GM23338 (cell line): ENCODE results near the gene PPP1R9A.

Experiments used
- EZH2phosphoT487 ChIP-seq: fragments of 200-600 bp; sonication (generic); IDR thresholded peaks from one replicate; pipeline ENCODE4 v1.8.1; 2018; ENCODE audit warnings: antibody characterized with exemption; ENCODE audit not compliant: unreplicated experiment
- JUNB ChIP-seq: IDR thresholded peaks from one replicate; pipeline ENCODE4 v1.6.1; 2016; ENCODE audit warnings: antibody characterized with exemption; ENCODE audit not compliant: unreplicated experiment
- POLR2AphosphoS5 ChIP-seq: IDR thresholded peaks from 2 replicates; pipeline ENCODE4 v1.6.1; 2016; ENCODE audit warnings: antibody characterized with exemption, low read depth
- STAT1 ChIP-seq: IDR thresholded peaks from one replicate; pipeline ENCODE4 v1.6.1; 2016; ENCODE audit warnings: antibody characterized with exemption; ENCODE audit not compliant: unreplicated experiment
- TF ChIP-seq, protein P1 (sequence below), 2 experiments: fragments of 200-600 bp in 1 of 2; sonication (generic) in 1 of 2; conservative IDR thresholded peaks; 2 replicates each; pipeline versions ENCODE4 v1.5.1 to v1.6.1; 2016 to 2017; ENCODE audit warnings: antibody characterized with exemption in 2 of 2, low read depth in 2 of 2, mild to moderate bottlenecking in 2 of 2, moderate library complexity in 1 of 2
- TF ChIP-seq, protein P2 (sequence below): IDR thresholded peaks from one replicate; pipeline ENCODE4 v1.6.1; 2018; ENCODE audit warnings: antibody characterized with exemption; ENCODE audit not compliant: unreplicated experiment
- TF ChIP-seq, protein P3 (sequence below): IDR thresholded peaks from 2 replicates; pipeline ENCODE4 v1.6.1; 2016; ENCODE audit warnings: antibody characterized with exemption

DNA sequence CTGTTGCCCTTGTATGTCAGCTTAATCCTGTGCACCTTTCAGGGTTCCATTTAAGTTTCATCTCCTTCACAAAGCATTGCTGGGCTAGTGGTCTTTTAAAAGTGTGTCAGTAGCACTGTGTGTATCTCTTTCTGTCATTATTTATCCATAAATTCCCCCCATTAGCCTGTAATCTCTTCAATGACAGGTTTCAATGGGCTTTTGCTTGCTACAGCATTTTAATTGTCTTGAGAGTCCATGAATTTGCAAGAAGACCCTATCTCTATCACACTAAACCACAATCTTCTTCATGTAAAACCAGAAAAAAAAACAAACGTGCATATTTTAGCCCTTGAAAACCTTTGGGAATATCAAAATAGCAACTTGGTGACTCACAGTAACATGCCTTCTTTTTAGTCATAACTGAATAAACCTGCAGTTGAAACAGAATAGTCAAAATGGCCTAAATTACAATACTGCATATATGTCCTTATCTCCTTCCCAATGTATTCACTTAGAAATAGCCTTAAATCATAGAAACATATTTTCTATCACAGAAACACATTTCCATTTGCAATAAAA is 298.4 kb downstream of the PPP1R9A start:
- TF ChIP-seq, protein P1, sequence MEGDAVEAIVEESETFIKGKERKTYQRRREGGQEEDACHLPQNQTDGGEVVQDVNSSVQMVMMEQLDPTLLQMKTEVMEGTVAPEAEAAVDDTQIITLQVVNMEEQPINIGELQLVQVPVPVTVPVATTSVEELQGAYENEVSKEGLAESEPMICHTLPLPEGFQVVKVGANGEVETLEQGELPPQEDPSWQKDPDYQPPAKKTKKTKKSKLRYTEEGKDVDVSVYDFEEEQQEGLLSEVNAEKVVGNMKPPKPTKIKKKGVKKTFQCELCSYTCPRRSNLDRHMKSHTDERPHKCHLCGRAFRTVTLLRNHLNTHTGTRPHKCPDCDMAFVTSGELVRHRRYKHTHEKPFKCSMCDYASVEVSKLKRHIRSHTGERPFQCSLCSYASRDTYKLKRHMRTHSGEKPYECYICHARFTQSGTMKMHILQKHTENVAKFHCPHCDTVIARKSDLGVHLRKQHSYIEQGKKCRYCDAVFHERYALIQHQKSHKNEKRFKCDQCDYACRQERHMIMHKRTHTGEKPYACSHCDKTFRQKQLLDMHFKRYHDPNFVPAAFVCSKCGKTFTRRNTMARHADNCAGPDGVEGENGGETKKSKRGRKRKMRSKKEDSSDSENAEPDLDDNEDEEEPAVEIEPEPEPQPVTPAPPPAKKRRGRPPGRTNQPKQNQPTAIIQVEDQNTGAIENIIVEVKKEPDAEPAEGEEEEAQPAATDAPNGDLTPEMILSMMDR (conservative IDR thresholded peaks at IDR 0.05; ENCODE audit: low read depth in 2 of 2), result no peak
- TF ChIP-seq, protein P2, sequence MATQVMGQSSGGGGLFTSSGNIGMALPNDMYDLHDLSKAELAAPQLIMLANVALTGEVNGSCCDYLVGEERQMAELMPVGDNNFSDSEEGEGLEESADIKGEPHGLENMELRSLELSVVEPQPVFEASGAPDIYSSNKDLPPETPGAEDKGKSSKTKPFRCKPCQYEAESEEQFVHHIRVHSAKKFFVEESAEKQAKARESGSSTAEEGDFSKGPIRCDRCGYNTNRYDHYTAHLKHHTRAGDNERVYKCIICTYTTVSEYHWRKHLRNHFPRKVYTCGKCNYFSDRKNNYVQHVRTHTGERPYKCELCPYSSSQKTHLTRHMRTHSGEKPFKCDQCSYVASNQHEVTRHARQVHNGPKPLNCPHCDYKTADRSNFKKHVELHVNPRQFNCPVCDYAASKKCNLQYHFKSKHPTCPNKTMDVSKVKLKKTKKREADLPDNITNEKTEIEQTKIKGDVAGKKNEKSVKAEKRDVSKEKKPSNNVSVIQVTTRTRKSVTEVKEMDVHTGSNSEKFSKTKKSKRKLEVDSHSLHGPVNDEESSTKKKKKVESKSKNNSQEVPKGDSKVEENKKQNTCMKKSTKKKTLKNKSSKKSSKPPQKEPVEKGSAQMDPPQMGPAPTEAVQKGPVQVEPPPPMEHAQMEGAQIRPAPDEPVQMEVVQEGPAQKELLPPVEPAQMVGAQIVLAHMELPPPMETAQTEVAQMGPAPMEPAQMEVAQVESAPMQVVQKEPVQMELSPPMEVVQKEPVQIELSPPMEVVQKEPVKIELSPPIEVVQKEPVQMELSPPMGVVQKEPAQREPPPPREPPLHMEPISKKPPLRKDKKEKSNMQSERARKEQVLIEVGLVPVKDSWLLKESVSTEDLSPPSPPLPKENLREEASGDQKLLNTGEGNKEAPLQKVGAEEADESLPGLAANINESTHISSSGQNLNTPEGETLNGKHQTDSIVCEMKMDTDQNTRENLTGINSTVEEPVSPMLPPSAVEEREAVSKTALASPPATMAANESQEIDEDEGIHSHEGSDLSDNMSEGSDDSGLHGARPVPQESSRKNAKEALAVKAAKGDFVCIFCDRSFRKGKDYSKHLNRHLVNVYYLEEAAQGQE, result no peak
- TF ChIP-seq JUNB (no peak), POLR2AphosphoS5 (no peak), STAT1 (no peak), EZH2phosphoT487 (no peak)
- TF ChIP-seq, protein P3, sequence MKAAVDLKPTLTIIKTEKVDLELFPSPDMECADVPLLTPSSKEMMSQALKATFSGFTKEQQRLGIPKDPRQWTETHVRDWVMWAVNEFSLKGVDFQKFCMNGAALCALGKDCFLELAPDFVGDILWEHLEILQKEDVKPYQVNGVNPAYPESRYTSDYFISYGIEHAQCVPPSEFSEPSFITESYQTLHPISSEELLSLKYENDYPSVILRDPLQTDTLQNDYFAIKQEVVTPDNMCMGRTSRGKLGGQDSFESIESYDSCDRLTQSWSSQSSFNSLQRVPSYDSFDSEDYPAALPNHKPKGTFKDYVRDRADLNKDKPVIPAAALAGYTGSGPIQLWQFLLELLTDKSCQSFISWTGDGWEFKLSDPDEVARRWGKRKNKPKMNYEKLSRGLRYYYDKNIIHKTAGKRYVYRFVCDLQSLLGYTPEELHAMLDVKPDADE, result no peak
